A549 (cell line): Measurements from ENCODE around the gene ADGRL2.

Experiments
- CEBPB ChIP-seq, 2 experiments: fragments of >200 bp in 1 of 2; sonication (Bioruptor Twin) in 1 of 2; formaldehyde crosslinking in 1 of 2; IDR thresholded peaks; 2 replicates each; pipeline ENCODE4 v1.6.1; 2012 to 2016
- CTCF ChIP-seq: fragments of >200 bp; sonication (Bioruptor Twin); formaldehyde crosslinking; IDR thresholded peaks from 3 replicates; pipeline ENCODE4 v1.5.1; 2016
- EP300 ChIP-seq, 2 experiments: fragments of >200 bp; sonication (Bioruptor Twin); formaldehyde crosslinking; IDR thresholded peaks; 2 replicates in 1 of 2; 3 replicates in 1 of 2; pipeline ENCODE4 v1.6.1; 2016 to 2017
- KDM5A ChIP-seq: fragments of 200-600 bp; sonication (generic); IDR thresholded peaks from 2 replicates; pipeline ENCODE4 v1.6.1; 2016; ENCODE audit warnings: antibody characterized with exemption, mild to moderate bottlenecking
- MAX ChIP-seq: IDR thresholded peaks from 2 replicates; pipeline ENCODE4 v1.6.1; 2012
- NFE2L2 ChIP-seq: fragments of 150-350 bp; conservative IDR thresholded peaks from 2 replicates; pipeline ENCODE4 v1.6.1; 2014; ENCODE audit warnings: low read length
- PHF8 ChIP-seq: fragments of 200-600 bp; sonication (generic); IDR thresholded peaks from 2 replicates; pipeline ENCODE4 v1.6.1; 2016; ENCODE audit warnings: low read depth, mild to moderate bottlenecking, antibody characterized with exemption, moderate library complexity, borderline replicate concordance
- POLR2A ChIP-seq: IDR thresholded peaks from 2 replicates; pipeline ENCODE4 v1.6.1; 2012; ENCODE audit warnings: mild to moderate bottlenecking, low read length

- TF ChIP-seq EP300 (IDR thresholded peaks at IDR 0.05) (no peak), CTCF (no peak), CEBPB (IDR thresholded peaks at IDR 0.05) (no peak), NFE2L2 (no peak), KDM5A (no peak), PHF8 (no peak), MAX (no peak), POLR2A (no peak)
These were observed 80.0 kb downstream of the ADGRL2 start for GRCh38 chr1:81880781-81881180.
